ENCODE results near the gene GNPTG. TPM values are rescaled to one million over a fixed set of nuclear protein-coding genes. Genes with fewer than 3 reads are reported as not detected.

The GNPTG gene
- total RNA-seq, 1 donor from 2014 or later = 11.8 TPM

DNA sequence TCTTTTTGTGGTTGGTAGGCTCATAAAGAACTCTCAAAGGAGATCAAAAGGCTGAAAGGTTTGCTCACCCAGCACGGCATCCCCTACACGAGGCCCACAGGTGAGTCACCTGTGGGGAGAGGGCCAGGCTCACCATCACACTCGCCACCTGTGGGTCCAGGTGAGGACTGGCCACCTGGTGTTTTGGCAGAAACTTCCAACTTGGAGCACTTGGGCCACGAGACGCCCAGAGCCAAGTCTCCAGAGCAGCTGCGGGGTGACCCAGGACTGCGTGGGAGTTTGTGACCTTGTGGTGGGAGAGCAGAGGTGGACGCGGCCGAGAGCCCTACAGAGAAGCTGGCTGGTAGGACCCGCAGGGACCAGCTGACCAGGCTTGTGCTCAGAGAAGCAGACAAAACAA is 11.1 kb downstream of the GNPTG start:
- peaks cover 6% of the 10 kb centered on the region for H3K36me3 Mint-ChIP-seq
- TF ChIP-seq EZH2 (IDR thresholded peaks at IDR 0.05) = no peak
- TF ChIP-seq CTCF (IDR thresholded peaks at IDR 0.05) = no peak
- TF ChIP-seq EZH2phosphoT487 (IDR thresholded peaks at IDR 0.05) = no peak
- no peak overlapping the region for H3K4me3 Mint-ChIP-seq
- H3K27ac Mint-ChIP-seq = no peak overlapping the region
- H3K4me2 ChIP-seq = no peak overlapping the region
- H3K4me1 ChIP-seq = no peaks in the 10 kb centered on the region
- no peak overlapping the region for H3K9ac ChIP-seq
- peaks cover 7% of the 10 kb centered on the region for H3K79me2 ChIP-seq (ENCODE audit: low read depth)
- H3K27me3 Mint-ChIP-seq (ENCODE audit: insufficient read depth, low read depth) = peaks cover 2% of the 10 kb centered on the region
- no peaks in the 10 kb centered on the region for H3K27me3 ChIP-seq
- H3K4me1 Mint-ChIP-seq = no peaks in the 10 kb centered on the region
- DNase-seq (ENCODE audit: low spot score) = no peak
- no peaks in the 10 kb centered on the region for H3K9me3 Mint-ChIP-seq
- peaks cover 6% of the 10 kb centered on the region for H3F3A ChIP-seq (ENCODE audit: low read depth)
- H3K27ac ChIP-seq = no peak overlapping the region
- peaks cover 40% of the 10 kb centered on the region for H4K20me1 ChIP-seq (ENCODE audit: low read depth)
- no peaks in the 10 kb centered on the region for H3K9me3 ChIP-seq (ENCODE audit: low read depth)
- no peaks in the 10 kb centered on the region for H3K36me3 ChIP-seq
- H2AFZ ChIP-seq (replicated peaks) = no peak overlapping the region
- no peak overlapping the region for H3K4me3 ChIP-seq

DNA sequence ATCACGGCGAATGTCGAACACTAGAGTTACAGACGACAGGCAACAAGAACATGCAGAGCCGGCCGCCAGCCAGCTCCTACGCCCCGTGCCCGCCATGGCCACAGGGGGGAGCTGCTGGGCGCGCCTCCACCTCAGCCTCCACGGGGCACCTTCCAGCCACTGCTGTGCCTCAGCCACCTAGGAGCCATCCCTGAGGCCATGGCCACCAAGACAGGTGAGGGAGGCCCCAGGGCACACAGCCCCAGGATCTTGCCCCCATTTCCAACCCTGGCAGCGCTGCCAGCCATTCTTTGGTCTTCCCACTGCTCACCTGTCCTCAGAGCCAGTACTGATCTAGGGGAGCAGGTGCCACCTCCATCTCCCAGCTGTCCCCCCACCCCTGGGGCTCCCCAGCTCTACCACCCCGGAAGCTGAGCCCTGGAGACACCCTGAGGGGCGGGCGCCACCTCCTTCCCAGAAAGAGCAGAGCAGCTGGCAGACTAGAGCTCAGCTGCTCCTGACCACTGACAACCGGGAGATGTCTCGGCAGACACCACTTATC is 11.8 kb downstream of the GNPTG start:
- Histone ChIP-seq H4K20me1 (ENCODE audit: low read depth) (peaks cover 34% of the 10 kb centered on the region), H3K4me3 (no peak overlapping the region), H3K27me3 (no peaks in the 10 kb centered on the region), H3K9ac (no peak overlapping the region), H3F3A (ENCODE audit: low read depth) (peaks cover 6% of the 10 kb centered on the region), H3K4me1 (no peaks in the 10 kb centered on the region), H3K36me3 (no peaks in the 10 kb centered on the region), H3K9me3 (ENCODE audit: low read depth) (no peaks in the 10 kb centered on the region), H3K79me2 (ENCODE audit: low read depth) (peaks cover 7% of the 10 kb centered on the region), H3K4me2 (no peak overlapping the region), H3K27ac (no peak overlapping the region), H2AFZ (replicated peaks) (no peak overlapping the region)
- DNase-seq (ENCODE audit: low spot score) = peak; percentile 72
- Mint-ChIP-seq H3K9me3 (no peaks in the 10 kb centered on the region), H3K4me3 (peak overlapping the region; percentile 64), H3K36me3 (peaks cover 6% of the 10 kb centered on the region), H3K27ac (no peak overlapping the region), H3K27me3 (ENCODE audit: insufficient read depth, low read depth) (peaks cover 2% of the 10 kb centered on the region), H3K4me1 (no peaks in the 10 kb centered on the region)
- TF ChIP-seq EZH2phosphoT487 (IDR thresholded peaks at IDR 0.05) (no peak), CTCF (IDR thresholded peaks at IDR 0.05) (peak; percentile 84), EZH2 (IDR thresholded peaks at IDR 0.05) (no peak)

GRCh38 chr16:1364510-1364909 is 12.8 kb downstream of the GNPTG start:
- Histone ChIP-seq H2AFZ (replicated peaks) (no peak overlapping the region), H3K4me2 (no peak overlapping the region), H3K9me3 (ENCODE audit: low read depth) (no peaks in the 10 kb centered on the region), H3K27ac (no peak overlapping the region), H3K36me3 (no peaks in the 10 kb centered on the region), H3K27me3 (no peaks in the 10 kb centered on the region), H3F3A (ENCODE audit: low read depth) (peaks cover 6% of the 10 kb centered on the region), H4K20me1 (ENCODE audit: low read depth) (peaks cover 30% of the 10 kb centered on the region), H3K4me3 (no peak overlapping the region), H3K79me2 (ENCODE audit: low read depth) (peaks cover 7% of the 10 kb centered on the region), H3K4me1 (no peaks in the 10 kb centered on the region), H3K9ac (no peak overlapping the region)
- H3K27ac Mint-ChIP-seq = no peak overlapping the region
- no peaks in the 10 kb centered on the region for H3K9me3 Mint-ChIP-seq
- TF ChIP-seq EZH2phosphoT487 (IDR thresholded peaks at IDR 0.05) (no peak), EZH2 (IDR thresholded peaks at IDR 0.05) (no peak), CTCF (IDR thresholded peaks at IDR 0.05) (no peak)
- DNase-seq (ENCODE audit: low spot score) = no peak
- peaks cover 2% of the 10 kb centered on the region for H3K27me3 Mint-ChIP-seq (ENCODE audit: insufficient read depth, low read depth)
- peaks cover 6% of the 10 kb centered on the region for H3K36me3 Mint-ChIP-seq
- H3K4me3 Mint-ChIP-seq = no peak overlapping the region
- H3K4me1 Mint-ChIP-seq = no peaks in the 10 kb centered on the region
